Activated CD4-positive, alpha-beta T cell treated with anti-CD3 and anti-CD28 coated beads for 36 hours (primary cell): ENCODE measurements around the gene CERS6. TPM values are rescaled to one million over a fixed set of nuclear protein-coding genes. Genes with fewer than 3 reads are reported as not detected.

Experiments used
- ATAC-seq: fragments of 200-7000 bp; cut with Tn5 transposase; one replicate; pipeline ENCODE4 v1.10.0; 2021; ENCODE audit warnings: mild to moderate bottlenecking, moderate library complexity
- CTCF ChIA-PET: fragments of 350-600 bp; sonication (Branson Sonifier 250); formaldehyde crosslinking; loops from one replicate; lab custom pipeline; 2021; ENCODE audit warnings: antibody characterized with exemption; lab: Charles Lee
- POLR2A ChIA-PET: fragments of 350-600 bp; sonication (Branson Sonifier 250); formaldehyde crosslinking; loops from one replicate; lab custom pipeline; 2021; ENCODE audit warnings: antibody characterized with exemption, inconsistent platforms; lab: Charles Lee
- DNase-seq: peaks from one replicate; pipeline ENCODE4 v3.0.0-alpha.2; 2020
- H3K27ac Mint-ChIP-seq: one replicate; pipeline ENCODE4 v1.8.0; 2021; ENCODE audit warnings: mixed read lengths
- H3K27me3 Mint-ChIP-seq: one replicate; pipeline ENCODE4 v1.8.0; 2021; ENCODE audit warnings: mixed read lengths
- H3K36me3 Mint-ChIP-seq: one replicate; pipeline ENCODE4 v1.8.0; 2021; ENCODE audit warnings: low read depth, mixed read lengths
- H3K4me1 Mint-ChIP-seq: one replicate; pipeline ENCODE4 v1.8.0; 2021; ENCODE audit warnings: mixed read lengths
- H3K4me3 Mint-ChIP-seq: one replicate; pipeline ENCODE4 v1.8.0; 2021; ENCODE audit warnings: mild to moderate bottlenecking, moderate library complexity, mixed read lengths
- H3K9me3 Mint-ChIP-seq: one replicate; pipeline ENCODE4 v1.8.0; 2021; ENCODE audit warnings: low read depth, mixed read lengths
- intact Hi-C, 2 experiments: fragments of 100-400 bp; cut with DNase I in 1 of 2; cut with micrococcal nuclease in 1 of 2; formaldehyde crosslinking; loops; one replicate each; pipeline versions ENCODE4 v1.14.2 to v1.15.1; 2022 to 2024; cut with DNase I, micrococcal nuclease
- total RNA-seq, 2 experiments: library from RNA; stranded (reverse); gene quantifications; one replicate each; pipeline ENCODE4 v1.2.3, GENCODE V29; 2021

The CERS6 gene
- total RNA-seq, 2 experiments from 2014 or later, result 12.9 to 13.1 TPM

- CTCF ChIA-PET, result interaction anchor here (0.6 kb wide), 1 partner anchor 30 kb away, joined by 3 read pairs; no protein-coding TSS in a partner anchor
- Mint-ChIP-seq H3K4me3 (no peak overlapping the region), H3K4me1 (peaks cover 50% of the 10 kb centered on the region), H3K9me3 (no peaks in the 10 kb centered on the region), H3K27ac (no peak overlapping the region), H3K36me3 (no peaks in the 10 kb centered on the region), H3K27me3 (no peaks in the 10 kb centered on the region)
- no peak for ATAC-seq
- POLR2A ChIA-PET, result no interaction called here
- intact Hi-C loops, result no loop called here
- no peak for DNase-seq
Measured at GRCh38 chr2:168429988-168430387, 26.1 kb upstream of the CERS6 start.

GRCh38 chr2:168430431-168430830, 25.6 kb upstream of the CERS6 start:
- Mint-ChIP-seq H3K9me3 (no peaks in the 10 kb centered on the region), H3K36me3 (no peaks in the 10 kb centered on the region), H3K27me3 (no peaks in the 10 kb centered on the region), H3K27ac (no peak overlapping the region), H3K4me3 (no peak overlapping the region), H3K4me1 (peaks cover 54% of the 10 kb centered on the region)
- POLR2A ChIA-PET, result no interaction called here
- DNase-seq, result no peak
- CTCF ChIA-PET, result interaction anchor here (0.6 kb wide), 1 partner anchor 30 kb away, joined by 3 read pairs; no protein-coding TSS in a partner anchor
- intact Hi-C loops, result no loop called here
- no peak for ATAC-seq

GRCh38 chr2:168431301-168432024, 24.6 kb upstream of the CERS6 start:
- Mint-ChIP-seq H3K27ac (no peak overlapping the region), H3K4me3 (no peak overlapping the region), H3K36me3 (no peaks in the 10 kb centered on the region), H3K27me3 (no peaks in the 10 kb centered on the region), H3K9me3 (no peaks in the 10 kb centered on the region), H3K4me1 (peaks cover 55% of the 10 kb centered on the region)
- DNase-seq (no peak), ATAC-seq (no peak)
- ChIA-PET POLR2A (interaction anchor here (1.4 kb wide), 1 partner anchor 59 kb away, joined by 3 read pairs; no protein-coding TSS in a partner anchor), CTCF (interaction anchor here (0.5 kb wide), 1 partner anchor 139 kb away, joined by 3 read pairs; no protein-coding TSS in a partner anchor)
- intact Hi-C loops, result loop anchor here (1.0 to 2.0 kb wide), 2 partner anchors 23 to 59 kb away; no protein-coding TSS in a partner anchor

- ChIA-PET CTCF (interaction anchor here (1.7 kb wide), 1 partner anchor 58 kb away, joined by 5 read pairs; no protein-coding TSS in a partner anchor), POLR2A (interaction anchor here (1.1 to 1.4 kb wide), 2 partner anchors 58 to 220 kb away, joined by 3 read pairs; no protein-coding TSS in a partner anchor)
- Mint-ChIP-seq H3K9me3 (no peaks in the 10 kb centered on the region), H3K4me3 (no peak overlapping the region), H3K4me1 (peaks cover 56% of the 10 kb centered on the region), H3K36me3 (no peaks in the 10 kb centered on the region), H3K27me3 (no peaks in the 10 kb centered on the region), H3K27ac (no peak overlapping the region)
- ATAC-seq, result peak; percentile 30
- no peak for DNase-seq
- intact Hi-C loops, result loop anchor here (1.0 to 2.0 kb wide), 2 partner anchors 23 to 58 kb away; no protein-coding TSS in a partner anchor
Measured at GRCh38 chr2:168432100-168432499, 24.0 kb upstream of the CERS6 start.

GRCh38 chr2:168432565-168433186, 23.4 kb upstream of the CERS6 start:
- intact Hi-C loops, result loop anchor here (1.0 to 2.0 kb wide), 2 partner anchors 22 to 58 kb away; no protein-coding TSS in a partner anchor

GRCh38 chr2:168433527-168433926, 22.5 kb upstream of the CERS6 start:
- POLR2A ChIA-PET, result no interaction called here
- no peak overlapping the region for H3K27ac Mint-ChIP-seq

More at GRCh38 chr2:168432565-168433186, 23.4 kb upstream of the CERS6 start:
- H3K4me1 Mint-ChIP-seq, result peaks cover 52% of the 10 kb centered on the region
- H3K27ac Mint-ChIP-seq, result peak overlapping the region; percentile 37
- no peaks in the 10 kb centered on the region for H3K36me3 Mint-ChIP-seq
- POLR2A ChIA-PET, result interaction anchor here (1.1 to 1.4 kb wide), 2 partner anchors 58 to 221 kb away, joined by 3 read pairs; no protein-coding TSS in a partner anchor
- CTCF ChIA-PET, result interaction anchor here (1.7 kb wide), 1 partner anchor 57 kb away, joined by 5 read pairs; no protein-coding TSS in a partner anchor
- peak overlapping the region; percentile 41 for H3K4me3 Mint-ChIP-seq
- DNase-seq, result peak; percentile 47
- peak; percentile 76 for ATAC-seq
- H3K27me3 Mint-ChIP-seq, result no peaks in the 10 kb centered on the region
- no peaks in the 10 kb centered on the region for H3K9me3 Mint-ChIP-seq

GRCh38 chr2:168434146-168434545, 21.9 kb upstream of the CERS6 start:
- H3K27ac Mint-ChIP-seq, result no peak overlapping the region
- H3K4me1 Mint-ChIP-seq, result peaks cover 58% of the 10 kb centered on the region
- ChIA-PET POLR2A (no interaction called here), CTCF (interaction anchor here (0.7 to 1.7 kb wide), 3 partner anchors 8 to 56 kb away, joined by 3 to 6 read pairs (median 5); no protein-coding TSS in a partner anchor)
- intact Hi-C loops, result no loop called here
- no peaks in the 10 kb centered on the region for H3K9me3 Mint-ChIP-seq
- no peaks in the 10 kb centered on the region for H3K27me3 Mint-ChIP-seq
- no peak overlapping the region for H3K4me3 Mint-ChIP-seq
- DNase-seq, result no peak
- H3K36me3 Mint-ChIP-seq, result no peaks in the 10 kb centered on the region
- ATAC-seq, result no peak

More at GRCh38 chr2:168433527-168433926, 22.5 kb upstream of the CERS6 start:
- ATAC-seq (no peak), DNase-seq (no peak)
- peaks cover 52% of the 10 kb centered on the region for H3K4me1 Mint-ChIP-seq
- no peak overlapping the region for H3K4me3 Mint-ChIP-seq
- no peaks in the 10 kb centered on the region for H3K36me3 Mint-ChIP-seq
- no peaks in the 10 kb centered on the region for H3K9me3 Mint-ChIP-seq
- CTCF ChIA-PET, result interaction anchor here (0.7 to 1.7 kb wide), 2 partner anchors 8 to 56 kb away, joined by 3 to 5 read pairs; no protein-coding TSS in a partner anchor
- no peaks in the 10 kb centered on the region for H3K27me3 Mint-ChIP-seq
- intact Hi-C loops, result loop anchor here in 1 of 2 experiments (1.0 to 2.0 kb wide), 2 partner anchors 21 to 57 kb away; no protein-coding TSS in a partner anchor

GRCh38 chr2:168436840-168437239, 19.2 kb upstream of the CERS6 start:
- H3K27me3 Mint-ChIP-seq, result no peaks in the 10 kb centered on the region
- ChIA-PET CTCF (interaction anchor here (0.8 to 2.7 kb wide), 4 partner anchors 28 to 90 kb away, joined by 3 to 7 read pairs (median 4); no protein-coding TSS in a partner anchor), POLR2A (no interaction called here)
- no peak overlapping the region for H3K4me3 Mint-ChIP-seq
- no peaks in the 10 kb centered on the region for H3K36me3 Mint-ChIP-seq
- H3K27ac Mint-ChIP-seq, result no peak overlapping the region
- DNase-seq (no peak), ATAC-seq (no peak)
- H3K4me1 Mint-ChIP-seq, result peaks cover 63% of the 10 kb centered on the region
- H3K9me3 Mint-ChIP-seq, result no peaks in the 10 kb centered on the region
- intact Hi-C loops, result no loop called here

GRCh38 chr2:168438553-168438952, 17.5 kb upstream of the CERS6 start:
- intact Hi-C loops, result no loop called here
- H3K4me3 Mint-ChIP-seq, result no peak overlapping the region
- H3K36me3 Mint-ChIP-seq, result no peaks in the 10 kb centered on the region
- H3K4me1 Mint-ChIP-seq, result peaks cover 50% of the 10 kb centered on the region
- ChIA-PET POLR2A (no interaction called here), CTCF (interaction anchor here (0.6 kb wide), 1 partner anchor 97 kb away, joined by 3 read pairs; no protein-coding TSS in a partner anchor)
- H3K27ac Mint-ChIP-seq, result no peak overlapping the region
- no peaks in the 10 kb centered on the region for H3K9me3 Mint-ChIP-seq
- H3K27me3 Mint-ChIP-seq, result no peaks in the 10 kb centered on the region
- ATAC-seq (no peak), DNase-seq (no peak)

GRCh38 chr2:168439536-168439935, 16.5 kb upstream of the CERS6 start:
- ChIA-PET POLR2A (no interaction called here), CTCF (interaction anchor here (0.7 kb wide), 1 partner anchor 14 kb away, joined by 4 read pairs; no protein-coding TSS in a partner anchor)
- Mint-ChIP-seq H3K27ac (no peak overlapping the region), H3K27me3 (no peaks in the 10 kb centered on the region), H3K4me3 (no peak overlapping the region), H3K4me1 (peaks cover 44% of the 10 kb centered on the region), H3K36me3 (no peaks in the 10 kb centered on the region), H3K9me3 (peaks cover 3% of the 10 kb centered on the region)
- intact Hi-C loops, result no loop called here
- ATAC-seq, result no peak
- no peak for DNase-seq
